H1 (cell line): ENCODE measurements around the gene FAM227B. TPM values are rescaled to one million over a fixed set of nuclear protein-coding genes. Genes with fewer than 3 reads are reported as not detected.

ENCODE experiments used
- CTCF ChIA-PET: fragments of 300-600 bp; sonication (Branson Sonifier 250); formaldehyde crosslinking; loops from one replicate; lab custom pipeline; 2021; ENCODE audit not compliant: partially characterized antibody; lab: Charles Lee
- POLR2A ChIA-PET: fragments of 300-600 bp; sonication (Branson Sonifier 250); formaldehyde crosslinking; loops from one replicate; lab custom pipeline; 2021; ENCODE audit warnings: inconsistent platforms; ENCODE audit not compliant: partially characterized antibody; lab: Charles Lee
- DNase-seq, 2 experiments: peaks; one replicate each; pipeline versions ENCODE4 v3.0.0 to v3.0.0-alpha.2; 2010 to 2022; ENCODE audit warnings: low spot score in 2 of 2, low read depth in 1 of 2, mixed read lengths in 1 of 2
- FAIRE-seq: peaks from 2 replicates; lab custom pipeline; 2011; peaks lifted over from hg19 to GRCh38; lab: Jason Lieb, UNC
- H2AFZ ChIP-seq: 2 replicates; pipeline ENCODE4 v1.8.1; 2012; ENCODE audit warnings: low read length, inconsistent platforms
- H2AK5ac ChIP-seq: 2 replicates; pipeline ENCODE4 v1.6.1; 2013; ENCODE audit warnings: low read depth, low read length
- H2BK120ac ChIP-seq: replicated peaks from 2 replicates; pipeline ENCODE3; 2013; ENCODE audit warnings: low read depth, low read length, inconsistent platforms
- H2BK12ac ChIP-seq: 2 replicates; pipeline ENCODE4 v1.6.1; 2013; ENCODE audit warnings: low read depth, low read length
- H2BK15ac ChIP-seq: 2 replicates; pipeline ENCODE4 v1.6.1; 2013; ENCODE audit warnings: low read length
- H2BK20ac ChIP-seq: 2 replicates; pipeline ENCODE4 v1.6.1; 2013; ENCODE audit warnings: low read length
- H2BK5ac ChIP-seq: 2 replicates; pipeline ENCODE4 v1.6.1; 2013; ENCODE audit warnings: low read depth, low read length
- H3K14ac ChIP-seq: 2 replicates; pipeline ENCODE4 v1.6.1; 2013; ENCODE audit warnings: inconsistent platforms; ENCODE audit not compliant: insufficient read length
- H3K18ac ChIP-seq: 2 replicates; pipeline ENCODE4 v1.6.1; 2013; ENCODE audit warnings: low read length; ENCODE audit errors: extremely low read depth
- H3K23ac ChIP-seq: 2 replicates; pipeline ENCODE4 v1.6.1; 2013; ENCODE audit warnings: inconsistent platforms; ENCODE audit not compliant: insufficient read length
- H3K23me2 ChIP-seq: 2 replicates; pipeline ENCODE4 v1.6.1; 2013; ENCODE audit warnings: low read depth, low read length
- H3K27ac ChIP-seq: 2 replicates; pipeline ENCODE4 v1.6.1; 2011; ENCODE audit warnings: low read depth, low read length, inconsistent platforms
- H3K27me3 ChIP-seq, 4 experiments: replicated peaks in 1 of 4; 1 replicate in 1 of 4; 2 replicates in 3 of 4; pipeline versions ENCODE4 v1.6.1 to v1.8.1; 2011 to 2013; ENCODE audit warnings: low read length in 3 of 4, mild to moderate bottlenecking in 3 of 4, inconsistent platforms in 2 of 4, mixed read lengths in 2 of 4, moderate library complexity in 1 of 4; ENCODE audit not compliant: control insufficient read depth in 3 of 4, insufficient read depth in 3 of 4; ENCODE audit errors: extremely low read depth in 1 of 4
- H3K36me3 ChIP-seq, 4 experiments: 2 replicates each; pipeline versions ENCODE4 v1.6.1 to v1.8.1; 2011 to 2013; ENCODE audit warnings: mild to moderate bottlenecking in 4 of 4, low read length in 3 of 4, moderate library complexity in 2 of 4, control low read depth in 1 of 4, inconsistent platforms in 1 of 4; ENCODE audit not compliant: insufficient read depth in 4 of 4, control insufficient read depth in 2 of 4
- H3K4ac ChIP-seq: replicated peaks from 2 replicates; pipeline ENCODE3; 2013; ENCODE audit warnings: low read length, low read depth, mixed read lengths, inconsistent platforms; ENCODE audit not compliant: insufficient read length
- H3K4me1 ChIP-seq, 4 experiments: replicated peaks in 1 of 4; 1 replicate in 1 of 4; 2 replicates in 3 of 4; pipeline versions ENCODE4 v1.6.1 to v1.8.1; 2011 to 2013; ENCODE audit warnings: low read length in 3 of 4, inconsistent platforms in 2 of 4, mixed read lengths in 1 of 4; ENCODE audit not compliant: insufficient read depth in 4 of 4, control insufficient read depth in 3 of 4
- H3K4me2 ChIP-seq, 2 experiments: 2 replicates each; pipeline versions ENCODE4 v1.6.1 to v1.8.1; 2011 to 2013; ENCODE audit warnings: low read depth in 2 of 2, low read length in 2 of 2, control low read depth in 1 of 2, inconsistent platforms in 1 of 2, mild to moderate bottlenecking in 1 of 2; ENCODE audit not compliant: insufficient read depth in 1 of 2
- H3K4me3 ChIP-seq, 4 experiments: fragments of 200-600, 300-600 bp in 1 of 4; sonication (generic), shearing (Covaris generic), sonication (Bioruptor Twin) in 1 of 4; 2 replicates each; pipeline versions ENCODE4 v1.5.1 to v1.8.1; 2011 to 2016; ENCODE audit warnings: low read length in 4 of 4, low read depth in 3 of 4, control low read depth in 2 of 4, inconsistent platforms in 2 of 4, mild to moderate bottlenecking in 2 of 4, mixed read lengths in 1 of 4, moderate library complexity in 1 of 4; ENCODE audit not compliant: insufficient read depth in 2 of 4; ENCODE audit errors: extremely low read depth in 1 of 4
- H3K56ac ChIP-seq: replicated peaks from 2 replicates; pipeline ENCODE3; 2013; ENCODE audit warnings: low read depth, mild to moderate bottlenecking, mixed read lengths, low read length, inconsistent platforms; ENCODE audit not compliant: insufficient read length
- H3K79me1 ChIP-seq: 2 replicates; pipeline ENCODE4 v1.6.1; 2013; ENCODE audit warnings: low read depth, low read length, control low read depth
- H3K79me2 ChIP-seq, 2 experiments: 2 replicates each; pipeline versions ENCODE4 v1.6.1 to v1.8.1; 2012 to 2013; ENCODE audit warnings: low read length in 2 of 2, mild to moderate bottlenecking in 2 of 2, inconsistent platforms in 1 of 2; ENCODE audit not compliant: insufficient read depth in 2 of 2, control insufficient read depth in 1 of 2
- H3K9ac ChIP-seq, 4 experiments: replicated peaks in 1 of 4; 1 replicate in 1 of 4; 2 replicates in 3 of 4; pipeline versions ENCODE4 v1.6.1 to v1.8.1; 2011 to 2013; ENCODE audit warnings: low read depth in 3 of 4, low read length in 3 of 4, control low read depth in 2 of 4, mild to moderate bottlenecking in 2 of 4, moderate library complexity in 2 of 4, inconsistent platforms in 1 of 4; ENCODE audit errors: extremely low read depth in 1 of 4
- H3K9me3 ChIP-seq, 2 experiments: 2 replicates each; pipeline versions ENCODE4 v1.6.1 to v1.8.1; 2012 to 2013; ENCODE audit warnings: mild to moderate bottlenecking in 2 of 2, moderate library complexity in 2 of 2, control low read depth in 1 of 2, inconsistent platforms in 1 of 2, low read depth in 1 of 2, low read length in 1 of 2, mixed read lengths in 1 of 2; ENCODE audit not compliant: insufficient read depth in 2 of 2
- H4K20me1 ChIP-seq, 2 experiments: replicated peaks in 1 of 2; 2 replicates each; pipeline versions ENCODE3 to v1.8.1; 2011 to 2013; ENCODE audit warnings: inconsistent platforms in 2 of 2, low read length in 2 of 2, mild to moderate bottlenecking in 1 of 2; ENCODE audit not compliant: insufficient read depth in 2 of 2, control insufficient read depth in 1 of 2
- H4K5ac ChIP-seq: 2 replicates; pipeline ENCODE4 v1.6.1; 2013; ENCODE audit warnings: low read length, low read depth, mixed read lengths, inconsistent platforms; ENCODE audit not compliant: insufficient read length
- H4K8ac ChIP-seq: 2 replicates; pipeline ENCODE4 v1.8.0; 2013; ENCODE audit warnings: mild to moderate bottlenecking, moderate library complexity, low read length, inconsistent platforms; ENCODE audit not compliant: insufficient read depth; ENCODE audit errors: extremely low read depth
- H4K91ac ChIP-seq: replicated peaks from 2 replicates; pipeline ENCODE3; 2013; ENCODE audit warnings: low read length, mixed read lengths, inconsistent platforms; ENCODE audit not compliant: insufficient read length
- ATF2 ChIP-seq: IDR thresholded peaks from 2 replicates; pipeline ENCODE4 v1.6.1; 2012; ENCODE audit warnings: low read length, inconsistent platforms
- BCL11A ChIP-seq, 2 experiments: IDR thresholded peaks; one replicate each; pipeline ENCODE4 v1.6.1; 2011; ENCODE audit warnings: low read depth in 2 of 2, low read length in 2 of 2, mild to moderate bottlenecking in 2 of 2
- CHD2 ChIP-seq: IDR thresholded peaks from 2 replicates; pipeline ENCODE4 v1.6.1; 2012; ENCODE audit warnings: low read length, improper control_type of control experiment
- EP300 ChIP-seq, 2 experiments: IDR thresholded peaks; 1 replicate in 1 of 2; 2 replicates in 1 of 2; pipeline ENCODE4 v1.6.1; 2011 to 2012; ENCODE audit warnings: low read depth in 2 of 2, low read length in 2 of 2, mild to moderate bottlenecking in 2 of 2, borderline replicate concordance in 1 of 2, inconsistent platforms in 1 of 2, moderate library complexity in 1 of 2
- MAFK ChIP-seq: IDR thresholded peaks from 2 replicates; pipeline ENCODE4 v1.6.1; 2012; ENCODE audit warnings: low read depth, mild to moderate bottlenecking, improper control_type of control experiment, low read length
- RBBP5 ChIP-seq: IDR thresholded peaks from 2 replicates; pipeline ENCODE4 v1.7.1; 2012; ENCODE audit warnings: low read depth, mild to moderate bottlenecking, inconsistent platforms, low read length, moderate library complexity, borderline replicate concordance
- SIN3A ChIP-seq, 2 experiments: IDR thresholded peaks in 1 of 2; conservative IDR thresholded peaks in 1 of 2; 2 replicates each; pipeline ENCODE4 v1.6.1; 2011 to 2012; ENCODE audit warnings: low read length in 2 of 2, improper control_type of control experiment in 1 of 2, low read depth in 1 of 2, mild to moderate bottlenecking in 1 of 2
- SP1 ChIP-seq: IDR thresholded peaks from 2 replicates; pipeline ENCODE4 v1.6.1; 2011; ENCODE audit warnings: low read depth, low read length
- SP2 ChIP-seq: IDR thresholded peaks from 2 replicates; pipeline ENCODE4 v1.6.1; 2012; ENCODE audit warnings: mild to moderate bottlenecking, low read length, inconsistent platforms
- TCF12 ChIP-seq: IDR thresholded peaks from 2 replicates; pipeline ENCODE4 v1.6.1; 2011; ENCODE audit warnings: low read depth, mild to moderate bottlenecking, low read length
- WGBS, 2 experiments: shearing (Covaris generic) in 1 of 2; methylation state at CpG; one replicate each; pipeline versions ENCODE4 v1.1.6 to v1.1.7; 2013 to 2015; ENCODE audit warnings: low lambda C conversion rate in 2 of 2, mixed read lengths in 2 of 2, inconsistent platforms in 1 of 2, low coverage in 1 of 2, missing lambda C conversion rate in 1 of 2; ENCODE audit not compliant: insufficient replicate concordance in 2 of 2, insufficient coverage in 1 of 2, insufficient read length in 1 of 2; ENCODE audit errors: extremely low coverage in 1 of 2, missing lambda C conversion rate in 1 of 2; 5-methylcytosine and 5-hydroxymethylcytosine counted together
- polyA plus RNA-seq, 7 experiments: library from polyadenylated mRNA; depleted of rRNA in 3 of 7; stranded (reverse) in 5 of 7; unstranded in 2 of 7; fragments of >200 nt in 5 of 7; fragments of 200-250 nt in 2 of 7; gene quantifications; 1 replicate in 5 of 7; 2 replicates in 1 of 7; 4 replicates in 1 of 7; pipeline versions ENCODE4 v1.2.1 to v1.2.3, GENCODE V29; 2011 to 2013; ENCODE audit warnings: missing spikeins in 2 of 7, mixed read lengths in 2 of 7
- total RNA-seq: library from RNA; stranded (reverse); fragmentation: NEBNext Ultra II Directional; extraction: Animal tissue kit (Norgen Biotek cat#: 25700); gene quantifications from 2 replicates; pipeline ENCODE4 v1.2.1, GENCODE V29; 2021

The FAM227B gene
- total and polyA plus RNA-seq, 2 of the 8 experiments (the other 6 are each of a cell fraction or from before 2014, with no cell fraction given), result 4.0 to 6.5 TPM

- POLR2A ChIA-PET, result no interaction called here
- Histone ChIP-seq H3K4me1 (peaks cover 0 to 5% (median 0%) of the 10 kb centered on the region in 4 experiments; a peak in 1 of 7 replicates), H2BK120ac (no peak overlapping the region), H2BK15ac (no peak overlapping the region), H3K36me3 (peaks cover 0 to 3% (median 2%) of the 10 kb centered on the region in 4 experiments; a peak in 2 of 8 replicates), H3K4ac (no peak overlapping the region), H4K8ac (no peak overlapping the region), H3K79me2 (no peaks in the 10 kb centered on the region), H3K9me3 (no peaks in the 10 kb centered on the region; a peak in 1 of 4 replicates), H3K9ac (no peak overlapping the region), H4K91ac (no peak overlapping the region), H3K14ac (no peak overlapping the region), H3K27me3 (no peaks in the 10 kb centered on the region), H4K20me1 (no peaks in the 10 kb centered on the region), H3K56ac (no peak overlapping the region), H2AK5ac (no peak overlapping the region), H3K23me2 (no peaks in the 10 kb centered on the region; the same call in 1 of the 2 replicates), H3K4me2 (no peak overlapping the region), H3K23ac (no peak overlapping the region), H4K5ac (no peak overlapping the region), H3K4me3 (no peak overlapping the region), H3K27ac (no peak overlapping the region), H2BK20ac (no peak overlapping the region), H3K79me1 (no peaks in the 10 kb centered on the region), H3K18ac (no peak overlapping the region), H2BK12ac (no peak overlapping the region), H2BK5ac (no peak overlapping the region), H2AFZ (no peak overlapping the region)
- CTCF ChIA-PET, result no interaction called here
- DNase-seq, result no peak
- FAIRE-seq, result no peak
- TF ChIP-seq SP2, result no peak
- no peak for TF ChIP-seq SIN3A (conservative IDR thresholded peaks at IDR 0.05 in 1 of 2, IDR thresholded peaks at IDR 0.05 in 1 of 2; ENCODE audit: low read depth in 1 of 2, low read length in 2 of 2)
- no peak for TF ChIP-seq EP300 (IDR thresholded peaks at IDR 0.05; ENCODE audit: borderline replicate concordance in 1 of 2, low read depth in 2 of 2, low read length in 2 of 2)
- no peak for TF ChIP-seq RBBP5
- TF ChIP-seq SP1, result no peak
- no peak for TF ChIP-seq CHD2
- no peak for TF ChIP-seq ATF2
- no peak for TF ChIP-seq MAFK
- no peak for TF ChIP-seq TCF12
- no peak for TF ChIP-seq BCL11A (IDR thresholded peaks at IDR 0.05; ENCODE audit: low read depth in 2 of 2, low read length in 2 of 2)
- 87% methylated on average over 4 of the region's 4 CpGs; no CpG with 5 or more reads in 1 of the 2 experiments for WGBS, 2 experiments
These were observed 333.8 kb downstream of the FAM227B start for GRCh38 chr15:49286649-49287404.
